ENCODE results near the gene ITGA11.

Gene ITGA11

DNA sequence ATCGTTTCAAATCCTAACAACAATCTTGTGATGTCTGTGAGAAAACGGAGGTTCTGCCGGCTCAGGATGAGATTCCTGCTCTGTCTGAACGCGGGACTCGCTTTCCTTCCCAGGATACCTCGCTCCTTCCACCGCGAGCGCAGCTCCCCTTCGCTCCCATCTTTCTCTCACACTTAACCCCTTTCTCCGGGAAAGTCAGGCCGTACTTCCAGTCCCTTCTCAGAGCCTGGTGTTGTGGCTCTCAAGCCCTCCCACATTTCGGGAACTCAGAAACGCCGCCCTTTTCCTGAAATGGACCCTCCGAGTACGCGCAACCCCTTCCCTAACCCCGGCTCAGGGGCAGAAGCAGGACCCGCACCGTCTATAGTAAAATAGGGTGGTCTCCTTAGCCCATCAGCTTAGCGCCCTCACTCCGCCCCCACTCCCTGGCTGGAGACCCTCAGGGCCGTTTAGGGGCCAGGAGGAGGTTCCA, 154.8 kb downstream of the ITGA11 start:
- H3K9me3 Mint-ChIP-seq: peaks cover 0 to 9% of the 10 kb centered on the region in 2 donors
- ATAC-seq (replicated peaks) (peak; percentile 1), DNase-seq (no peak)
- H3K4me3 Mint-ChIP-seq: peak overlapping the region; percentile 94 to 99
- H3K27ac Mint-ChIP-seq: peak overlapping the region; percentile 100
- no peaks in the 10 kb centered on the region for H3K27me3 Mint-ChIP-seq
- H3K36me3 Mint-ChIP-seq (ENCODE audit: insufficient read depth): peaks cover 30% of the 10 kb centered on the region
- peaks cover 35 to 49% of the 10 kb centered on the region in 2 donors for H3K4me1 Mint-ChIP-seq (ENCODE audit: low read depth in 2 of 2)

DNA sequence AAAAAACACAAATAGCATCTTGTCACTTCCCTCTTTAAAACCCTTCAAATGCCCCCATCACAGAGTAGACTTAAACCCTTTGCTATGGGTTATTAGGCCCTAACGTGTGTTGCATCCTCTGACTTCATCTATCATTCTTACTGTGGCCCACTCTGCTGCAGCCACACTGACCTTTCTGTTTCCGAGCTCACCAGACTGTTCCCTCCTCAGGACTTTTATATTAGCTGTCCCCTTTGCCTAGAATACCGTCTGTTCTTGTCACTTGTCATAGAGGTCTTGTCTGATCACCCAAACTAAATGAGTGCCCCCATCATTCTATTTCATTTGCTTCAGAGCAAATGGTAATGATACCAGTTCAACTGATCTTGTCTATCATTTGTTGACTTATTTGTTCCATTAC, 155.3 kb downstream of the ITGA11 start:
- Mint-ChIP-seq H3K4me3 (peak overlapping the region; percentile 94 to 99), H3K4me1 (ENCODE audit: low read depth in 2 of 2) (peaks cover 30 to 44% of the 10 kb centered on the region in 2 donors), H3K36me3 (ENCODE audit: insufficient read depth) (peaks cover 29% of the 10 kb centered on the region)

DNA sequence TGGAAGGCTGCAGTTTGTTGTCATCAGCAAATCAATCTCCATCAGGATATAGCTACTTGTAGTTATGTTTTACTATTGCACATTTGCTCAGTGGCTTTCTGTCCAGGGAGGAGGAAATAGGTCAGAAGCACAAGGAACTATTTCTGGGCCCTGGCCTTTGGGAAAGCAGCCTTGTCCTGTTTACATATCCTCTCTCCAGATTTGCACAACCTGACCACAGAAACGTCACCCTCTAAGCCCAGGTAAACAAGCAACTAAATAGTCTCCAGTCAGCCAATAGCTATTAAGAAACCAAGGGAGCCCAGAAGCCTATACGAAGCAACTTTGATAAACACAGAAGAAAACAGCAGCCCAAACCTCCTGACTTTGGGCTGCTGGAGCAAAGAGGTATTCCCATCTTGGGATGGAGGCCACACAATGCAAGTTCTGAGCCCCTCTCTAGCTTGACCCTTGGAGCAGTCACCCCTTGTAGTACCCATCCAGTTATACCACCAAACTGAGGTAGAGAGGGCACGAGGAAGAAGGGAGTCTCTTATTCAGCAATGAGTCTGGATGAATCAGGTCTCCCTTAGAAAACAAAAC, 156.7 kb downstream of the ITGA11 start:
- ATAC-seq (replicated peaks) (no peak), DNase-seq (no peak)
- peak overlapping the region in 1 of 2 donors; percentile 8 for H3K27ac Mint-ChIP-seq
- H3K4me1 Mint-ChIP-seq (ENCODE audit: low read depth in 2 of 2): peaks cover 25 to 29% of the 10 kb centered on the region in 2 donors
- H3K36me3 Mint-ChIP-seq (ENCODE audit: insufficient read depth): peaks cover 24% of the 10 kb centered on the region
- H3K27me3 Mint-ChIP-seq: no peaks in the 10 kb centered on the region
- H3K9me3 Mint-ChIP-seq: peaks cover 0 to 9% of the 10 kb centered on the region in 2 donors
- H3K4me3 Mint-ChIP-seq: peak overlapping the region in 1 of 2 donors; percentile 94

More for the DNA sequence above, 155.3 kb downstream of the ITGA11 start:
- DNase-seq: no peak
- H3K9me3 Mint-ChIP-seq: peaks cover 0 to 9% of the 10 kb centered on the region in 2 donors
- H3K27me3 Mint-ChIP-seq: no peaks in the 10 kb centered on the region
- peak overlapping the region; percentile 100 for H3K27ac Mint-ChIP-seq
- no peak for ATAC-seq (replicated peaks)

DNA sequence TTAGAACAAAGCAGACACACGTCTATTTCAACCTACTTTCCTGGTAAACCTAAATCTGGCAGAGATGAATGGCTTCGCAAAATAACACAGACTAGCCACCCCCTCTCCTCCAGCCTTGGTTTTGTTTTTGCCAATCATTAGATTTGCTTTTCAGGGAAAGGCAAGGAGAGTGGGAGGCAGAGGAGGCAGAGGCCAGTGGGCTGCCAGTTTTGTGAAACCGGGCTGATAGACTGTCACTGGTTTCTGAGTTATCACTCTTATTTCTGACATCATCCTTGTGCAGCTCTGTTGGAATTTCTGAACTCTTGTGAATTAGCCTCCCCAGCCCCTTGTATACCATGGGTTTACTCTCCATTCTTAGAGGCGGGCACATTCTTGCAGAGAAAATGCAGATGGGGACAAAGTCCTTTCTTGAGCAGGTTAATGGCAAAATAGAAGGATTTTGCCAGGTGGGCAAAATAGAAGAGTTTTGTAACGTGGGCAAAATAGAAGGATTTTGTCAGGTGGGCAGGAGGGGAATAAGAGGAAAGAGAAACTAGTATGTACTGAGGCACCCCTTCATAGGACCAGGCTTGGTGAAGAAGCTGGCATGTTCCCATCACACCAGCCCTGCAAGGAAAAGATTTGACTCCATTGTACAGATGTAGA, 157.6 kb downstream of the ITGA11 start:
- Mint-ChIP-seq H3K4me1 (ENCODE audit: low read depth in 2 of 2) (peaks cover 18 to 20% of the 10 kb centered on the region in 2 donors), H3K4me3 (no peak overlapping the region), H3K27ac (no peak overlapping the region), H3K36me3 (ENCODE audit: insufficient read depth) (peaks cover 20% of the 10 kb centered on the region), H3K9me3 (peaks cover 0 to 9% of the 10 kb centered on the region in 2 donors), H3K27me3 (no peaks in the 10 kb centered on the region)
- DNase-seq (no peak), ATAC-seq (replicated peaks) (no peak)

DNA sequence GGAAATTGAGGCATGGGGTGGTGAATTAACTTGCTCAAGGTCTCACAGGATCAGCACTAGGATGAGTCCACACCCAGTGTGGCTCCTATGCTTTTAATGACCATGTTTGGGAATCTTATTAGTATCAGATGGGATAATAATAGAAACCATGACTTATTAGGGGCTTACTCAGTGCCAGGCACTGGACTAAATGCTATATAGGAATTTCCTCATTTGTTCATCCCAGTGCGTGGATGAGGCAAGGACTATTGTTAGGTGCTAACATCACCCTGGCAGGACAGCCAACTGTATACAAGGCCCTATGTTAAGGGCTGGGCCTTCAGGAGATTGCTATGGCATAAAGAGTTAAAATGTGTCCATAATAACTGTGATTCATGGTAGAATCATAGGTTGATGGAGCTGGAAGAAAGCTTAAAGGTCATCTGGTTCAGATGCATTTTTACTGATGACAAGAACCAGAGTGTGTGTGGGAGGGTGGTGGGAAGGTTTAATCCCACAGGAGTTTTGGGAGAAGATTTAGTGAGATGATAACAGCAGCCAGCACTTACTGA, 159.2 kb downstream of the ITGA11 start:
- peaks cover 10 to 11% of the 10 kb centered on the region in 2 donors for H3K4me1 Mint-ChIP-seq (ENCODE audit: low read depth in 2 of 2)
- peaks cover 7% of the 10 kb centered on the region for H3K36me3 Mint-ChIP-seq (ENCODE audit: insufficient read depth)
- DNase-seq (no peak), ATAC-seq (replicated peaks) (no peak)
- H3K27ac Mint-ChIP-seq: no peak overlapping the region
- H3K4me3 Mint-ChIP-seq: no peak overlapping the region
- H3K27me3 Mint-ChIP-seq: peaks cover 8 to 9% of the 10 kb centered on the region in 2 donors
- H3K9me3 Mint-ChIP-seq: peaks cover 0 to 9% of the 10 kb centered on the region in 2 donors

DNA sequence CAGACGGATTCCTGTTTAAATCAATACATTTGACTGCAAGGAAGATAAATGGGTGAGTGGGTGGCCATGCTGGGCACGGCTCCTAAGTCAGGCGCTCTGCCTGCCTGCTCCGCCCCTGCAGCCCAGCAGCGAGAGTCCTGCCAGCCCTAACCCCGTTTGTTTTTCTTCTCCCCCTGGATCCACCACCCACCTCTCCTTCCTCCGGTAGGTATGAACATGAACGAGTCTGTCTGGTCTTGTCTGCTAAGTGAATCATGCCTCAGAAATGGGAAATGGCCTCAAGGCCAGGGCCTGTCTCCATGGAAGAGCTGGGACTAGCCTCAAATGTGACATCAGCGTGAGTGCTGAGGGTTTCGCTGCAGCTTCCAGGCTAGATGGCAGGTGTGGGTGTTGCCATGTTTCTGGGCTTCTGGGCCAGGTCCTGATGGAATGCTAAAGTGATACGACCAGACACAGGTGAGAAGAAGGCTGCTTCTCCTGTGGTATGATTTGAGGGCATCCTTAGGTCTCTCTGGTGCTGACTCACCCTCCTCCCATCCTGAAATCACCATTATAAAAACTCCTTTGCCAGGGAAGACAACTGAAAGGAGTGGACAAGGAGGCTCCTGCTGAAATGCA, 160.0 kb downstream of the ITGA11 start:
- peaks cover 0 to 4% of the 10 kb centered on the region in 2 donors for H3K9me3 Mint-ChIP-seq
- peaks cover 12 to 17% of the 10 kb centered on the region in 2 donors for H3K27me3 Mint-ChIP-seq

DNA sequence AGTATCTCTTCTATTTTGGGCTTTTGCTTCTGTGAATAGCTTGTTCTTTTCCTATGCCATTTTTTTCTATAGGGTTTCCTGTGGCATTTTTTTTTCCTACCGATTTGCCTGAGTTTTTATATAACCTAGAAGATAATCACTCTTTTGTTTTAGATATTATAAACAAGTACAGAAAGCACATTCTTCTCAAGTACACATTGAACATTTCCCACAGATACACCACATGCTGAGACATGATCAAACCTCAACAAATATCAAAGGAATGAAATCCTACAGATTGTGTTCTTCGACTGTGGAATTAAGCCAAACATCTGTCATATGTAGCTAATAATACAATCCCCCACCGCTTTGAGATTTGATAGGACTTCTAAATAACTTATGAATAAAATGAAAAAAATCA, 163.6 kb downstream of the ITGA11 start:
- Mint-ChIP-seq H3K4me1 (ENCODE audit: low read depth in 2 of 2) (no peaks in the 10 kb centered on the region), H3K9me3 (no peaks in the 10 kb centered on the region), H3K4me3 (no peak overlapping the region), H3K27ac (no peak overlapping the region), H3K27me3 (peaks cover 30 to 42% of the 10 kb centered on the region in 2 donors), H3K36me3 (ENCODE audit: insufficient read depth) (no peaks in the 10 kb centered on the region)
- no peak for DNase-seq
- ATAC-seq (replicated peaks): no peak

More for the DNA sequence above, 160.0 kb downstream of the ITGA11 start:
- H3K4me3 Mint-ChIP-seq: no peak overlapping the region
- ATAC-seq (replicated peaks) (no peak), DNase-seq (no peak)
- no peak overlapping the region for H3K27ac Mint-ChIP-seq
- H3K4me1 Mint-ChIP-seq (ENCODE audit: low read depth in 2 of 2): peaks cover 6% of the 10 kb centered on the region in 2 donors
- H3K36me3 Mint-ChIP-seq (ENCODE audit: insufficient read depth): no peaks in the 10 kb centered on the region

DNA sequence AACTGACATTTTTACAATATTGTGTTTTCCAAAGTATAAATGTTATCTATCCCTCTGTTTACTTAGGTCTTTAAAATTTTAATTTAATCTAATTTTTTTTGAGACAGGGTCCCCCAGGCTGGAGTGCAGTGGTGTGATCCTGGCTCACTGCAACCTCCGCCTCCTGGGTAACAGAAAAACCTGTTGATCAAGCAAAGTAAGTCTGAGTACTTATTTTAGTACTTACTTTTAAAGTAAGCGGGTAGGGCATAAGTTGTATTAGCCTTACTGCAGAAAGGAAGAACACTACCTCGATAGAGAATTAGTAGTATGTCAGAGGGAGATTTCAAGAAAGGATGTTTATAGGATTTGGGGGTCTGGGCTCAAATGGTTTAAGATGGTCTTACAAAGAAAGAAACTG, 166.3 kb downstream of the ITGA11 start:
- no peaks in the 10 kb centered on the region for H3K36me3 Mint-ChIP-seq (ENCODE audit: insufficient read depth)
- H3K4me3 Mint-ChIP-seq: no peak overlapping the region
- H3K4me1 Mint-ChIP-seq (ENCODE audit: low read depth in 2 of 2): no peaks in the 10 kb centered on the region
- peaks cover 30 to 58% of the 10 kb centered on the region in 2 donors for H3K27me3 Mint-ChIP-seq
- H3K27ac Mint-ChIP-seq: no peak overlapping the region
- DNase-seq (no peak), ATAC-seq (replicated peaks) (no peak)
- no peaks in the 10 kb centered on the region for H3K9me3 Mint-ChIP-seq

DNA sequence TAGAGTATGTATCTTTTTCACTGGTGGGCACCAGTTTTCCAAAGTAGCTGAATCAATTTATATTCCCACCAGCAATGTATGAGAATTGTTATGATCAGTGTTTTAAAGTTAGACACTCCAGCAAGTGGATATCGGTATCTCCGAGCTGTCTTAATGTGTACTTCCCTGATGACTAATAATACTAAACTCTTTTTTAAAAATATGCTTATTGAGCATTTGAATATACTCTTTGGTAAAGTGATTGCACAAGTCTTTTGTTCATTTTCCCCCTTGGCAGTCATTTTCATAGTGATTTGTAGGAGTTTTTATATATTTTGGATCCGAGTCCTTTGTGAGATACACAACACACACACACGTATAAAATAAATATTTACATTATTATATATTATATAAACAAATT, 166.9 kb downstream of the ITGA11 start:
- H3K27ac Mint-ChIP-seq: no peak overlapping the region
- DNase-seq: no peak

DNA sequence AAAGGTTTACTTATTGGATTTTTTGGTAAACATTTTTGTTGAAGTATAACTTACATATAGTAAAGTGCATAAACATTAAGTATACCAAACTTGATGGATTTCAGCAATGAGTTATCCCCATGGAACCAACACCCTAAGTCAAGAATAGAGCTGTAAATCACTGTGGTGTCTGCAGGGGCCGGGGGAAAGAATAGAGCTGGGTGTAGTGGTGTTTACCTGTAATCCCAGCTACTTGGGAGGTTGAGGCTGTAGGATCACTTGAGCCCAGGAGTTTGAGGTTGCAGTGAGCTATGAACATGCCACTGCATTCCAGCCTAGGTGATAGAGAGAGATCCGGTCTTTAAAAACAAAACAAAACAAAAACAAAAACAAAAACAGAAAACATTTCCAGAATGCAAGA, 167.7 kb downstream of the ITGA11 start:
- H3K27ac Mint-ChIP-seq: no peak overlapping the region
- no peak overlapping the region for H3K4me3 Mint-ChIP-seq
- H3K4me1 Mint-ChIP-seq (ENCODE audit: low read depth in 2 of 2): no peaks in the 10 kb centered on the region
- no peaks in the 10 kb centered on the region for H3K36me3 Mint-ChIP-seq (ENCODE audit: insufficient read depth)
- ATAC-seq (replicated peaks): no peak
- peaks cover 30 to 58% of the 10 kb centered on the region in 2 donors for H3K27me3 Mint-ChIP-seq
- H3K9me3 Mint-ChIP-seq: no peaks in the 10 kb centered on the region
- no peak for DNase-seq

More for the DNA sequence above, 166.9 kb downstream of the ITGA11 start:
- H3K4me3 Mint-ChIP-seq: no peak overlapping the region
- no peak for ATAC-seq (replicated peaks)
- peaks cover 30 to 58% of the 10 kb centered on the region in 2 donors for H3K27me3 Mint-ChIP-seq
- H3K9me3 Mint-ChIP-seq: no peaks in the 10 kb centered on the region
- H3K4me1 Mint-ChIP-seq (ENCODE audit: low read depth in 2 of 2): no peaks in the 10 kb centered on the region
- no peaks in the 10 kb centered on the region for H3K36me3 Mint-ChIP-seq (ENCODE audit: insufficient read depth)

DNA sequence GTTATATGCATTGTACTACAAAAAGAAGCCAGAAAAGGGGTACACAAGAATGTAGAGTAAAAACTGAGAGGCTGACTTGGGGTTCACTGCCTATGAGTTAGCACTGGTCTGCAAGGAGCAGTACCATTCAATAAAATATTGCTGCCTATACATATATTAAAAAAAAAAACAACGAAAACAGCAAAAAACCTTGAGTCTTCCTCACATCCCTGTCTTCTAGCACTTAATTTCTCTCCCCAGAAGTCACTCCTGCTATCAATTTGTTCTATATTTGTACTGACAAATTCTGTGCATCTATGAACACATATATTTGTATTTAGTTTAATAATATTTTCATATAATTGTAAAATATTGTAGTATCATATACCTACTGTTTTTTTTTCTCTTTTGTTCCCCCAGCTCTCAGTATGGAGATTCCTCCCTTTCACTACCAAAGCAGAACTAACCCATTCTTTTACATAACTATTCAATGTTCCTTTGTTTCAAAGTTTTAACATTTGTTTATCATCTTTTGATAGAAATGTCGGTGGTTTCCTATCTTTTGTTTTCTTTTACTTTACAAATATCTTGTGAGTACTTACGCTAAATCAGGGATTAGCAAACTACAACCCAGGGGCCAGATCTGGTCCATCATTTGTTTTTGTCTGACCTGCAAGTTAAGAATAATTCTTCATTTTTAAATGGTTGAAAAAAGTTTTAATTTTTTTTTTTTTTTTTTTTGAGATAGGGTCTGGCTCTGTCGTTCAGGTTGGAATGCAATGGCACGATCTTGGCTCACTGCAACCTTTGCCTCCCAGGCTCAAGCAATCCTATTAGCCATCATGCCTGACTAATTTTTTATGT, 169.2 kb downstream of the ITGA11 start:
- DNase-seq: no peak
- no peak for ATAC-seq (replicated peaks)
- no peaks in the 10 kb centered on the region for H3K36me3 Mint-ChIP-seq (ENCODE audit: insufficient read depth)
- H3K4me3 Mint-ChIP-seq: no peak overlapping the region
- no peaks in the 10 kb centered on the region for H3K4me1 Mint-ChIP-seq (ENCODE audit: low read depth in 2 of 2)
- H3K27me3 Mint-ChIP-seq: peaks cover 21 to 49% of the 10 kb centered on the region in 2 donors
- H3K9me3 Mint-ChIP-seq: no peaks in the 10 kb centered on the region
- no peak overlapping the region for H3K27ac Mint-ChIP-seq

DNA sequence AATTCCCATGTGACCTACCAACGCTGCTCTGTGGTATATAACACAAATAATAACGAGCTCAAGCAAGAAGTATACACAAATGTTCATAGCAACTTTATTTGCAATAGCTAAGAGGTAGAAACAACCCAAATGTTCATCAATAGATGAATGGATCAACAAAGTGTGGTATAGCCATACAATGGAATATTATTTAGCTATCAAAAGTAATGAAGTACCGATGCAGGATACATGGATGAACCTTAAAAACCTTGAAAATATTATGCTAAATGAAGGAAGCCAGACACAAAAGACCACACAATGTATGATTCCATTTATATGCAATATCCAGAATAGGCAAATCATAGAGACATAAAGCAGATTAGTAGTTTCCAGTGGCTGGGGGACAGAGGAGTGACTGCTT, 170.0 kb downstream of the ITGA11 start:
- Mint-ChIP-seq H3K27me3 (peaks cover 18 to 42% of the 10 kb centered on the region in 2 donors), H3K4me3 (no peak overlapping the region), H3K4me1 (ENCODE audit: low read depth in 2 of 2) (no peaks in the 10 kb centered on the region), H3K9me3 (no peaks in the 10 kb centered on the region), H3K36me3 (ENCODE audit: insufficient read depth) (no peaks in the 10 kb centered on the region), H3K27ac (no peak overlapping the region)
- DNase-seq (no peak), ATAC-seq (replicated peaks) (no peak)

DNA sequence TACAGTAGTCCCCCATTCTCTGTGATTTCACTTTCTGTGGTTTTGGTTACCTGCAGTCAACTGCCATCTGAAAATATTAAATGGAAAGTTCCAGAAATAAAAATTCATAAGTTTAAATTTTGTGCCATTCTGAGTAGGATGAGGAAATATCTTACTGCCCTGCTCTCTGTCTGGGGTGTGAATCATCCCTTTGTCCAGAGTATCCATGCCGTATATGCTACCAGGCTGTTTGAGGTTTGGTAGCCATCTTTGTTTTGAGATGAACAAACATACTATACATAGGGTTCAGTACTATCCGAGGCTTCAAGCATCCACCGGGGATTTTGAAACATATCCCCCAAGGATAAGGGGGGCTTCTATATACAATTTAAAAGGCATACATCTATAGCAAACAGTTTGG, 170.7 kb downstream of the ITGA11 start:
- Mint-ChIP-seq H3K4me1 (ENCODE audit: low read depth in 2 of 2) (no peaks in the 10 kb centered on the region), H3K9me3 (no peaks in the 10 kb centered on the region), H3K36me3 (ENCODE audit: insufficient read depth) (no peaks in the 10 kb centered on the region), H3K27me3 (peaks cover 26 to 46% of the 10 kb centered on the region in 2 donors), H3K27ac (no peak overlapping the region), H3K4me3 (no peak overlapping the region)
- ATAC-seq (replicated peaks): no peak
- no peak for DNase-seq
